ENCODE measurements around the gene HRH2.

GRCh38 chr5:175728885-175729828, 71.3 kb downstream of the HRH2 start:
- no peak for TF ChIP-seq POLR2A (IDR thresholded peaks at IDR 0.05)
- TF ChIP-seq CTCF (IDR thresholded peaks at IDR 0.05) = no peak
